ENCODE data around the gene PLTP.
"Not testable (repeated sequence)": the region's sequence is repeated elsewhere in the genome, so short reads cannot be mapped to it uniquely, and the experiment has no call there.

Gene PLTP

DNA sequence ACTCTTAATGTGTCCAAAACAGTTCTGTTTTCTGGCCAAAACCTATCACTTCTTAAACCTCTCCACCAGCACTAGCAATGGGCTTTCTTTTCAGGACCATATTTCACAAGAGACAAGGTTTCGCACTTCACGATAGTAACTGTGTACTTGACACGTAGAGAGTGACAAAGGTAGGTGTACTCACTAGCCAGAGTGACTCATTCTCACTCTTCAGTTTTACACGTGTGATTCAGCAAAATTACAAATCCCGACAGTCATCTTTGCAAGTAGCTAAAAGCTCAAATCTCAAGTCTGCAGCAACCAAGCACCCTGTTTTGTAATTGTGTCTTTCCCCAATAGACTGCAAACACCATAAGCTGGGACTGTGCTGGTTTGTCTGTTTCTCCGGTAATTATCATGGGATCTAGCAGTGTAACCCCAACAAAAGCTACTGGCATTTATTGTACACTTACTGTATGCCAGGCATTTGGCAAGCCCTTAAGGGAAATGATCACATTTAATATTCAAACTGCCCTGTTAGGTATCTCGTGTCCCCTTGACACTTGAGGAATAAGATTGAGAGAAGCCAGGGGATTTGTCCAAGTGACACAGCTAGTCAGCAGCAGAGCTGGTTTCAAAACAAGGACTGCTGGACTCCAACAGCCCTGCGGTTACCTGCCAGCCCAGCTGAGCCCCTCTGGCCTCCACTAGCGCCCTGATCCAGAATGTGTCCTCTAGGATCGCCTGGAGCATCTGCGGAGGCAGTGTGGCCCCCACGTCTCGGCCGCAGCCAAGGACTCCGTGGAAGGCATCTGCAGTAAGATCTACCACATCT lies 32.4 kb upstream of the PLTP start:
- DNase-seq: peak in 1 of 2 donors; percentile 25

DNA sequence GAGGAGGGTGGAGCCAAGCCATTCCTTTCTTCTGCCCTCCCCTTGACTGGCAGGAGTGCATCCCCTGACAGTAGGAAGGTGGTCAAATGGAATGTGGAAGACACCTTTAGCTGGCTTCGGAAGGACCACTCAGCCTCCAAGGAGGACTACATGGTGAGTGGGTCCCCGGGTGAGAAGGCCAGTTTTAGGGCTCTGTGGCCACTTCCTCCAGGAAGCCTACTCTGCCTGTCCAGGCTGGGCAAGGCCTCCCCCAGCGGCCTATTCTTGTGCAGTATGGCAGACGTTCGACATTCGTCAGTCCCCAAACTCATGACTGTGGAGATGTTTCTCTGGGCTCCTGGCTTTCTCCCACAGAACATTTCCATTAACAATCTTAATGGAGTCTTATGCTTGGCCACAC lies 31.7 kb upstream of the PLTP start:
- no peak for DNase-seq

DNA sequence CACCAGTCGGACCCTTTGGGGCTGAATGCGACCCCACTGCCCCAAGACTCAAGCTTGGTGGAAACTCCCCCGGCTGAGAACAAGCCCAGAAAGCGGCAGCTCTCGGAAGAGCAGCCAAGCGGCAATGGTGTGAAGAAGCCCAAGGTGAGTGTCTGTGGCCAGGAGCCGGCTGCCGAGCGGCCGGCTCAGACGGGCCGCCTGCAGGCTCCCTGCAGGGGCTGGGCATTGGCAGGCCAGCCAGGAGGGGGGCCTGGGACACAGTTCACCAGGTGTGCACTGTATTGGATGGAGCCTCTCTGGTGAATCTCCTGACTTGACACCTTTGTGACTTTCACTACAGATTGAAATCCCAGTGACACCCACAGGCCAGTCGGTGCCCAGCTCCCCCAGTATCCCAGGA lies 28.5 kb upstream of the PLTP start:
- DNase-seq: no peak

DNA sequence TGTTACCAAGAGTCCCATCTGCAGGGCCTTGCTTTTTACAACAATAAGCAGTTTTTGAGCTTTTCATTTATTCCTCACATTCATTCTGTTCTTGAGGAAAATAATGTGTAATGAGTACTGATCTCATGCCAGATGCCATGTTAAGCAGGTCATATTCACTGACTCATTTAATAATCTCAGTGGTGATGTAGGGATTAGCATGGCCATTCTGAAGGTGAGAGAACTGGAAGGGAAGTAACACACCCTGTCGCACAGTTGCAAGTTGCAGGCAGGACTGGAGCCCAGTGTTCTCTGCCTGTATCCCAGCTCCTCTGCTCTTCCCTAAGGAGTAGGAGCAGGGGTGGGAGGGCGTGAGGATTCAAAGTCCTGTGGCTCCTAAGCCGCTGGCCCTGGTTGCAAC lies 28.1 kb upstream of the PLTP start:
- DNase-seq: no peak

DNA sequence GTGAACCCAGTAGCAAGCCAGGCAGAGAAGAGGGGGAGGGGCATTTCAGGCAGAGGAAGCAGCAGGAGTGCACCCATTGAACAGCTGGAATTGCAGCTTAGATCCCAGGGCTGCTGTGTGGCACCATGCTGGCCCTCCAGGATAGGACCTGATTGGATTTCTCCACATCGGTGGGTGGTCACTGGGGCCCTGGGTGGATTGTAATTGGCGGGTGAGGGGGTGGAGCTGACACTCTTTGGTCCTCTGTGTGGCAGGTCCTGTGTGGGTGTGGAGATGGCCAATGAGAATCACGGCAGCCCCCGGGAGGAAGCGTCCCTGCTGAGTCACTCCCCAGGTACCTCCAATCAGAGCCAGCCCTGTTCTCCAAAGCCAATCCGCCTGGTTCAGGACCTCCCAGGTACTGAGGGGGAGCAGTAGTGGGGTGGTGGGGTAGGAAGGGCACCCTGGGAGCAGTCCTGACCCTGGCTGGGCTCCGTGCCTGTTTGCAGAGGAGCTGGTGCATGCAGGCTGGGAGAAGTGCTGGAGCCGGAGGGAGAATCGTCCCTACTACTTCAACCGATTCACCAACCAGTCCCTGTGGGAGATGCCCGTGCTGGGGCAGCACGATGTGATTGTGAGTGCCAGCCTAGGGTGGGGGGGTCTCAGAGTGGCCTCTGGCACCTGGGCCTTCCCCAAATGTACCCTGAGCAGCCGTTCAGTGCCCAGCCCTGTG lies 26.9 kb upstream of the PLTP start:
- no peak for DNase-seq

DNA sequence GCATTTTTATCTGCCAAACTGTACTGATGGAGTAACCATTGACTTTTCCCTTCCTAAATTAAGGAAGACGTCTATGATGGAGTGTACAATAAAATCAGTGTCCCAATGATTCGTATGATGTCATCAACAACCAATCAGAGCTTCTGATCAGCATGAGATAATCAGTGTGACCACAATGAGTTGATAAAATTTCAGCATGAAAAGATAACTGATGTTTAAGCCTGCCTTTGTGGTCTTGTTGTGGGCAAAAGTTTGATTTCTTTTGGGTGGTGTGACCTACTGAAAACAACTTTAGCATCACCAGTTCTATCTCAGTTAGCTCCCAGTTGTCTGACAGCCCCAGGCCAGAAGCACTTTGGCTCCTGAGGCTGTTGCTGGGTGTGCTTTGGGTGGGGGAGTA lies 25.8 kb upstream of the PLTP start:
- peak in 1 of 2 donors; percentile 25 for DNase-seq

DNA sequence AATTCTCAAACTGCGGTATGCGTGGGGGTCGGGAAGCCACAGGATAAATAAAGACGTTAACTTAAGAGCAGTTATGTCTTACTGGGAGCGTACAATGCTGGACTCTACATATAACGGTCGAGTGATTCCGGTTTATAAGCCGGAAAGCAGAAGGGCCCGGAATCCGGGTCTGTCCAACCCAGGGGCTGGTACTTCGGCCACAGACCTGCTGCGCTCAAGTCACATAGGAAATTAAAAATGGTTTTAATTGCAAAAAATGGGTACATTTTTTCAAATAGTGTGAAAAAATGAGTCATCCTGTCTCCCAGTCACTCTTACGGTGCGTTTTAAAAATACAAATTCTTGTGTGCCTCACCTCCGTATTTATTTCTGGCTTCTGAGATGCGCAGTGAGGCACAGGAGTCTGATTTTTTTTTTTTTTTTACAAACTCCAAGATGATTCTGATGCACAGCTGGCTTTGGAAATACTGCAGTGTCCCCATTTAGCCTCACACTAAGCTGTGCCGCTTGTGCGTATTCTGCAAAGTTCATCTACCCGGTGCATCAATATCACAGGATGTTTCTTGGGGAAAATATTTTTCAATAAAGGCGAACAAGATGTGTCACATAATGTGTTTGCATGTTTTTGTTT lies 23.6 kb upstream of the PLTP start:
- DNase-seq: no peak

DNA sequence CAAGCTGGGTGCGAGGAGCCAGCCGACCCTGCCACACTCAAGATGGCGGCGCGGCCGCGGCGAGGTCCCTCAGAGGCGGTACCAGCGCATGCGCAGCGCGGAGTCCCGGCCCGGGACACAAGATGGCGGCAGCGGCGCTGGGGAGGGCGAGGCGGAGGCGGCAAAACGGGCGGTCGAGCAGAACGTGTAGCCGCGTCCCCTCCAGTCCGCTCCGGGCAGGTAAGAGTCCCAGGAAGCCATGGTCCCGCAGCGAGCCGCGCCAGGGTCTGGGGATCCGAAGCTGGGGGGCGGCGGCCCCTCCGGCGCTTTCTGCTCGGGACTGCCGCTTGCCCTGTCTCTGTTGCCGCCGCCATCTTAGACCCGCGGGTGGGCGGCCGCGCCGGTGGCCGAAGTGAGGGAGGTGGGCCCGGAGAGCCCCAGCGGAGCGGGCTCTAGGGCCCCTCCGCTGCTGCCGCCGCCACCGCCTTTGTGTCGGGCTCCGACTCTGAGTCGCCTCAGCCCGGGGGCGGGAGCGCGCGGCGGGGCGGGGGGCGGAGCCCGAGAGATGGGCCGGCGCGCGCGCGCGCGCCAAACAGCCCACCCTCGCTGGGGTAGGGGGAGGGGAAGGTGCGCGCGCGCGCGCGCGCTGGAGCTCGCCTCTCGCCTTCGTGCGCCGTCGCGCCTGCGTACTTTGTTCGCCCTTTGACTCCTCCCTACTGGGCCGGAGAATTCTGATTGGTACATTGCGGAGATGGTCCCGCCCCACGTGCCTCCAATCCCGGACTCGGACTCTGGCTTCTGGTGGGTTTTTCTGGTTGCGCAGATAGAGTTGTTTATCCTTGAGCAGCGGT lies 22.8 kb upstream of the PLTP start, which contains the start of gene PCIF1:
TSS of gene PCIF1 (plus strand) at position 98 of the 830 bp plus-strand sequence. CDS start 4,317 bp downstream, outside the sequence.
- peak; percentile 97 to 98 for DNase-seq

DNA sequence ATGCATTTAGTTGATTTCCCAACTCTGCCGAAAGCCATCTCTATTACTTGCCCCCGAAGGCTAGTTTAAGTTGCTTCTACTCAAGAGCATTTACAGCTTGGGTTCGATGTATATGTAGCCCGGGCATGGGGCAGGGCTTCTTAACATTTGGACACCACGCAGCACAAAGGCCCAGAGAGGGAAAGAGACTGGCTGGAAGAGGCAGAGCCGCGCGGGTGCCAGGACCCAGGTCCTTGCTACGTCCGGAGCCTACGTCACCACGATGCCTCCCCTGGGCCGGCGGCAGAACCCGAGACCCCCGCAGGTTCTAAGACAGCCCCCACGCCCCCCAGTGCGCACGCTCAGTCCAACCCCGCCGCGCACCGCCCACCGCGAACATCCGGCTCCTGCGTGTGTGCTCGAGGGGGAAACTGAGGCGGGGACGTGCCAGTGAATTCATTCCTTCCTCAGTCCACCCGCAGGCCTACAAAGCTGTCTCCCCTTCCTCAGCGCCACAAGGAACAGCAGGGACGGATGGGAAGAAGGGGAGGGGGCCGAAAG lies 22.2 kb upstream of the PLTP start:
- peak in 1 of 2 donors; percentile 60 for DNase-seq

DNA sequence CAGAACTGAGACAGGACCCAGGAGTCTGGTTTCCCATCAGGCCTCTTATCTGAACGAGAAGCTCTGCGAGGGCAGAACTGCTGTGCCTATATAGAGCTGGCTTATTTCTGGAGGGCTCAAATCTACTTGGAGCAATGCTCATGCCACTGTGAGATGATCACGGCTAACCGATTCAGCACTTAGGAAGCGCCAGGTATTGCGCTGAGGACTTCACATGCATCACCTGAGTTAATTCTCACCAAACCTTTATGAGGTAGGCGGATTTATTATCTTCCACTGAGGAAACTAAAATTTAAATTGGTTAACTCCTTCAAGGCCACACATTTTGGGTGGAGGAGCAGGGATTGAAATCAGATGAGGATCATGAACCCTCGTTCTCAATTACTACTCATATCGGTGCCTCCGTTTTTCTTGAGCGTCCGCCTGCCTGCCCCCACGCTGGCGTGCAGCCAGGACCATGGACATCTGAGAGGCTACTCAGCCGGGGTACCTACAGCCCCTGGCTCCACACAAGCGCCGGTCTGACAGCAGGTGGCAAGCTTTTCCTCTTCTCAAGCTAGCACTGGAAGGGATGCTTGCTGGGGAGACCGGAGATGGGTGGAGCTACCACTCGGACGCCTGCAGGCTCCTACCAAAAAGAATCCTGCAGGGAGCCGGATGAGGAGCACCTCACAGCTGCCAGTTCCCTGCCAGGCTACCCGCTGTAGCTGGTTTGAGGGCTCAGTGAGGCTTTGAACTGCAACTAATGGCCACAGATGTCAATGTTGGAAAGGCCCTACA lies 21.5 kb upstream of the PLTP start:
- DNase-seq: peak; percentile 65 to 70

DNA sequence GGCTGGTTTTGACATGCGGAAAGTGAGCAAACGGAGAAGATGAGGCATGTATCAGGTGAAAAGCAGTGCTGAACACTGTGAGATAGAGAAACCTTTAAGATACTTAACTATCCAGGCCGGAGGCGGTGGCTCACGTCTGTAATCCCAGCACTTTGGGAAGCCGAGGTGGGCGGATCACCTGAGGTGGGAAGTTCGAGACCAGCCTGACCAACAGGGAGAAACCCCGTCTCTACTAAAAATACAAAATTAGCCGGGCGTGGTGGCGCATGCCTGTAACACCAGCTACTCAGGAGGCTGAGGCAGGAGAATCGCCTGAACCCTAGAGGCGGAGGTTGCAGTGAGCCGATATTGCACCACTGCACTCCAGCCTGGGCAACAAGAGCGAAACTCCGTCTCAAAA lies 19.7 kb upstream of the PLTP start:
- not testable (repeated sequence) for DNase-seq

DNA sequence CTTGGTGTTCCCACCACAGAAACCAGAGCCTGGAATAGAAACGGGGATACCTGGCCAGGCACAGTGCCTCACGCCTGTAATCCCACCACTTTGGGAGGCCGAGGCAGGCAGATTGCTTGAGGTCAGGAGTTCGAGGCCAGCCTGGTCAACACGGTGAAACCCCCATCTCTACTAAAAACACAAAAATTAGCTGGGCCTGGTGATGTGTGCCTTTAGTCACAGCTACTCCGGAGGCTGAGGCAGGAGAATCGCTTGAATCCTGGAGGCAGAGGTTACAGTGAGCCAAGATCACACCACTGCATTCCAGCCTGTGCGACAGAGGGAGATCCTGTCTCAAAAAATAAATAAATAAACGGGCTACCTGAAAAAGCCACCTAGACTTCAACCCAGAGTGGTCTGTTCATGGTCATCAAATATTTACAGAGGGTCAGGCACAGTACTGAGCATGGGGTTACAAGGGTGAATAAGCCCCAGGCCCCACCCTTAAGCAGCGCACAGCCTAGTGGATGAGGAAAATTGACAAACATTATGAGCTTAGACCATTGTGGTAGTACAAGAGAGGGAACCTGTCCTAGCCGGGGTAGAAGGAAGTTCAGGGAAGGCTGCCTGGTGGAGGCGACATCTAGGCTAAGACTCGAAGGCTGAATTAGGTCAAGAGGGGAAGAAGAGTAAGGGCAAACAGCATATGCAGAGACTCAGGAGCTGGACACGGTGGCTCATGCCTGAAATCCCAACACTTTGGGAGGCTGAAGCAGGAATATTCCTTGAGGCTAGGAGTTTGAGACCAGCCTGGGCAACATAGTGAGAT lies 15.3 kb upstream of the PLTP start:
- DNase-seq: no peak

DNA sequence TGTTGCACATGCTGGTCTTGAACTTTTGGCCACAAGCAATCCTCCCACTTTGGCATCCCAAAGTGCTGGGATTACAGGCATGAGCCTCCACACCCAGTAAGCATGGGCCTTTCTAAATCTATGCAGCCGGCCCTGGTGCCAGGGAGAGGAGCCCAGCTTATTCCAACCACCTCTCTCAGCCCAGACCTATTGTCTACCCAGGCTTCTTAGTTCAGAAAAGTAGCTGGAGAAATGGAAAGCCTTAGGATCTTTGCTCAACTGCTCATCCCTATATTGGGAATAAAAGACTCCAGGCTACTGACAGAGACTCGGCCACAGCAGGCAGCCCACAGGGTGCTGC lies 14.7 kb upstream of the PLTP start:
- DNase-seq: no peak

DNA sequence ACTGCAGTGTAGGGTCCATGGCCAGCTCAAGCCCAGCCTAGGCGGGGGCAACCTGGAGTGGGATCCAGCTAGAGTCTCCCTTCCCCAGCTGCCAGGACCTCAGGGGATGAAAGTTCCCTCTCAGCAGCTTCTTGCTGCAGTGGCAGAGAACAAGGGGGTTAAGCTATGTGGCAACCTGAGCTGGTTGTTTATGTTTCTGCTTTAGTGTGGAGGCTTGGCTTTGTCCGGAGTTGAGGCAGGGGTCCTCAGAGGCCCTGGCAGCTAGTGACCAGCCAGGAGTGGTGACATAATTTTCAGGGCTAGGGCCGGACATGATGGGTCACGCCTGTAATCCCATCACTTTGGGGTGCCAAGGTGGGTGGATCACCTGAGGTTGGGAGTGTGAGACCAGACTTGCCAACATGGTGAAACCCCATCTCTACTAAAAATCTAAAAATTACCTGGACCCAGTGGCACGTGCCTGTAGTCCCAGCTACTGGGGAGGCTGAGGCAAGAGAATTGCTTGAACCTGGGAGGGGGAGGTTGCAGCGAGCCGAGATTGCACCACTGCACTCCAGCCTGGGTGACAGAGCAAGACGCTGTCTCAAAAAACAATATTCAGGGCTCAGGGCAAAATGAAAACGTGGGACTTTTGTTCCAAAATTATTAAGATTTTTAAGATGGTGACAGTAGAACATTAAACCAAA lies 14.0 kb upstream of the PLTP start:
- DNase-seq: no peak

DNA sequence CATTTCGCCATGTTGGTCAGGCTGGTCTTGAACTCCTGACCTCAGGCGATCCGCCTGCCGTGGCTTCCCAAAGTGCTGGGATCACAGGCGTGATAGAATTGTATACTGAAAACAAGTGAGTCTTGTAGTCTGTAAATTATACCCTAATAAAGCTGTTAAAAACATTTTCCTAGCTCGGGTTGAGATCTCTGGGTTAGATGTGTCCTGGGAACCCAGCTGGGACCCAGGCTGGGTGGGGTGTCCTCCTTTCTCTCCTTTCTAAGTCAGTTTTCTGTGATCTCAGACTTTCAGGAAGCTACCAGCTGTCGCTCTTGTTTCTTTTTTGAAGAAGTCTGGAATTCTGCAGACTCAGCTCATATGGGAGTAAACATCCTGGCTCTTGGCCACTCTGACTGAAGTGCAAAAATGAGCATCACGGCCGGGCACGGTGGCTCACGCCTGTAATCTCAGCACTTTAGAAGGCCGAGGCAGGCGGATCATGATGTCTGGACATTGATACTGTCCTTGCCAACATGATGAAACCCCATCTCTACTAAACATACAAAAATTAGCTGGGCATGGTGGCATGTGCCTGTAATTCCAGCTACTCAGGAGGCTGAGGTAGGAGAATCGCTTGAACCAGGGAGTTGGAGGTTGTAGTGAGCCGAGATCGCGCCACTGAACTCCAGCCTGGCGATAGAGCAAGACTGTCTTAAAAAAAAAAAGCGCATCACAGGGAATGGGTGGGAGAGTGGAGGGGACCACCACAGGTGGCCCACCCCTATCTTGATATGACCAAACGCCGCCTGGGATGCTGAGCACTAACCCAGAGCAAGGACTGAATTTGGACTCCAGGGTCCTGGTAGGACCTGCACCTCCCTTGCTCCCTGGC lies 12.7 kb upstream of the PLTP start:
- DNase-seq: no peak

DNA sequence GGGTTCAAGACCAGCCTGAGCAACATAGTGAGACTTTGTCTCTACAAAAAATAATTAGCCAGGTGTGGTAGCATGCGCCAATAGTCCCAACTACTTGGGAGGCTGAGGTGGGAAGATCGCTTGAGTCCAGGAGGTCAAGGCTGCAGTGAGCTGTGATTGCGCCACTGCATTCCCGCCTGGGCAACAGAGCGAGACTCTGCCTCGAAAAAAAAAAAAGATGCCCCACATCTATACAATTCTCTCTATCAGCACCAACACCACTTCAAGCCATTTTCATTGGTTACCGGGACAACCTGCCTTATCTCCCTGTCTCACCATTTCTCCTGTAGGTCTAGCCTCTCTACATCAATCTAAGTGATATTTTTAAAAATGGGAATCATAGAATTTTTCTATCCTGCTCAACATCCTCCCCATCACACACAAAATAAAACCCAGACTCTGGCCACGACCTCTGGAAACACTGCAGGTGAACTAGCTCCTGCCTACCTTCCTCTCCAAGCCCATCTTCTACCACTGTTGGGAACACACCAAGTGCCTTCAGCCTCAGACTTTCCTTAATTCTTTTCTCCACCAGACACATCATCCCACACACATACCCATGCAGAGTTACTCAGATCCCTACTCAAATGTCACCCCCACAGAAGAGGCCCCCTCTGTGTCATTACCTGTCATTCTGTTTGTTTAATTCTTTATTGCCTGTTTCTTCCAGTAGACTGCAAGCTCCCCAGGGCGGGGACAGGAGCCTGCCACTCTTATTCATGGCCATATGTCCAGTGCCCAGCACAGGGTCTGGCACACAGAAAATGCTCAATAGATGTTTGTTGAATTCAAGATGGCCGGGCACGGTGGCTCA lies 9.6 kb upstream of the PLTP start:
- no peak for DNase-seq

DNA sequence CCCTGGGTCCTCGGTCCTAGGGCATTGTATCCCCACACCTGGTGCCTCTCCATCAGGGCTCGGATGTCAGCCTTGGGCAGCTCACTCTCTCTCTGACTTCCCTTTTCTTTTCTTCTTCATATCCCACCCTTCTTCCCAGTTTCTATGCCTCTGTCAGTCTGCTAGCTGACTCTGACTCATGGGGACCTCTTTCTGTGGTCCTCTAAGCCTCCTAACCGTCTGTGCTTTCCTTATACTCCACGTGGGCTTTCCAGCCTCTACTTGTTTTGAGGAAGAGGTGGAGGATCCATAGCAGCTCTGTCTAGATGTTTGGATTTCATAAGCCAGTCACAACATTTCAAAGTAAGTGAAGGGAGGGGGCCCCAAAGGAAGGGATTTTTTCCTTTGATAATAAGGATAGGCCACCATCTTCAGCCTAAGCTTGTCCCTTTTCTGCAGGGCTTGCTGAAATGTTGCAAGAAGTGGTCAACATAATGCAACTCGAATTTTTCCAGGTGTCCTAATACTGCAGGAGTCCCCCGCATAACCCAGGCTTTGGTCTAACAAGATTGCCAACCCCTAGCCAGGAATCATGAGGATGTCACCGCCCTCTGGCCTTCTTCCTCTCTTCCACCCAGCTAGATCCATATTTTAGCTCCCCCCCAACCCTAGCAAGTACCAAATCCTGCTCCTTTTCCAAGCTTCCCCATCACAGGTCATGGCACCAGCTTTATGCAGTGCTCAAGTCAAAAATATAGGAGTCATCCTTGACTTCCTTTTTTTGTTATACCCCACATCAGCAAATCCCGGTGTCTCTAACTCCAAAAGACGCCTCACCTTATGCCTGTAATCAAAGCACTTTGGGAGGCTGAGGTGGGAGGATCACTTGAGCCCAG lies 8.7 kb upstream of the PLTP start:
- DNase-seq: no peak
